Osteocyte (in vitro differentiated cells): Measurements from ENCODE around the gene PCCA. TPM values are rescaled to one million over a fixed set of nuclear protein-coding genes. Genes with fewer than 3 reads are reported as not detected.
A peak's percentile ranks its signal among the peaks of the same experiment; 100 is the strongest.
"Not testable (repeated sequence)": the region's sequence is repeated elsewhere in the genome, so short reads cannot be mapped to it uniquely, and the experiment has no call there.

Source experiments
- DNase-seq: peaks from one replicate; pipeline ENCODE4 v3.0.0; 2021; ENCODE audit warnings: mixed read lengths; ENCODE audit not compliant: unreplicated experiment; ENCODE audit errors: extremely low spot score
- H3K27ac Mint-ChIP-seq: one replicate; pipeline ENCODE4 v1.8.0; 2021; ENCODE audit warnings: mild to moderate bottlenecking, mixed read lengths; ENCODE audit not compliant: unreplicated experiment
- H3K27me3 Mint-ChIP-seq: one replicate; pipeline ENCODE4 v1.8.0; 2021; ENCODE audit warnings: mixed read lengths; ENCODE audit not compliant: unreplicated experiment
- H3K36me3 Mint-ChIP-seq: one replicate; pipeline ENCODE4 v1.8.0; 2021; ENCODE audit warnings: mixed read lengths; ENCODE audit not compliant: unreplicated experiment
- H3K4me1 Mint-ChIP-seq: one replicate; pipeline ENCODE4 v1.8.0; 2021; ENCODE audit warnings: mixed read lengths; ENCODE audit not compliant: unreplicated experiment
- H3K4me3 Mint-ChIP-seq: one replicate; pipeline ENCODE4 v1.8.0; 2021; ENCODE audit warnings: mild to moderate bottlenecking, moderate library complexity, mixed read lengths; ENCODE audit not compliant: unreplicated experiment
- H3K9me3 Mint-ChIP-seq: one replicate; pipeline ENCODE4 v1.8.0; 2021; ENCODE audit warnings: mixed read lengths; ENCODE audit not compliant: unreplicated experiment
- CTCF ChIP-seq: fragments of 200-600 bp; sonication (generic); IDR thresholded peaks from 2 replicates; pipeline ENCODE4 v1.5.0; 2021; ENCODE audit warnings: antibody characterized with exemption, mild to moderate bottlenecking, moderate library complexity
- total RNA-seq: library from RNA; stranded (reverse); gene quantifications from 2 replicates; pipeline ENCODE4 v1.2.1, GENCODE V29; 2021

The PCCA gene
- total RNA-seq, 1 donor from 2014 or later: 33.7 TPM

GRCh38 chr13:100090861-100091260, 2.0 kb downstream of the PCCA start:
- H3K4me3 Mint-ChIP-seq: peak overlapping the region; percentile 83
- TF ChIP-seq CTCF: no peak
- H3K9me3 Mint-ChIP-seq: no peaks in the 10 kb centered on the region
- H3K27me3 Mint-ChIP-seq: no peaks in the 10 kb centered on the region
- H3K36me3 Mint-ChIP-seq: peaks cover 16% of the 10 kb centered on the region
- H3K4me1 Mint-ChIP-seq: peaks cover 45% of the 10 kb centered on the region
- no peak for DNase-seq
- no peak overlapping the region for H3K27ac Mint-ChIP-seq

GRCh38 chr13:100091391-100091790, 2.5 kb downstream of the PCCA start:
- H3K4me3 Mint-ChIP-seq: peak overlapping the region; percentile 83
- H3K4me1 Mint-ChIP-seq: peaks cover 45% of the 10 kb centered on the region
- TF ChIP-seq CTCF: no peak
- no peak overlapping the region for H3K27ac Mint-ChIP-seq
- no peak for DNase-seq
- H3K27me3 Mint-ChIP-seq: no peaks in the 10 kb centered on the region
- H3K36me3 Mint-ChIP-seq: peaks cover 13% of the 10 kb centered on the region
- no peaks in the 10 kb centered on the region for H3K9me3 Mint-ChIP-seq

- not testable (repeated sequence) for DNase-seq, H3K27ac Mint-ChIP-seq, H3K4me3 Mint-ChIP-seq, H3K9me3 Mint-ChIP-seq, H3K27me3 Mint-ChIP-seq
- Mint-ChIP-seq H3K36me3 (peaks cover 13% of the 10 kb centered on the region), H3K4me1 (peaks cover 39% of the 10 kb centered on the region)
These were observed 3.4 kb downstream of the PCCA start for GRCh38 chr13:100092273-100092672.

GRCh38 chr13:100095498-100095897, 6.6 kb downstream of the PCCA start:
- H3K36me3 Mint-ChIP-seq: peaks cover 13% of the 10 kb centered on the region
- DNase-seq: no peak
- H3K9me3 Mint-ChIP-seq: no peaks in the 10 kb centered on the region
- peaks cover 38% of the 10 kb centered on the region for H3K4me1 Mint-ChIP-seq
- no peak overlapping the region for H3K4me3 Mint-ChIP-seq
- no peak for TF ChIP-seq CTCF
- no peaks in the 10 kb centered on the region for H3K27me3 Mint-ChIP-seq
- peak overlapping the region; percentile 39 for H3K27ac Mint-ChIP-seq

- H3K27me3 Mint-ChIP-seq: no peaks in the 10 kb centered on the region
- TF ChIP-seq CTCF: no peak
- no peak overlapping the region for H3K27ac Mint-ChIP-seq
- peaks cover 13% of the 10 kb centered on the region for H3K36me3 Mint-ChIP-seq
- H3K4me1 Mint-ChIP-seq: peaks cover 38% of the 10 kb centered on the region
- peak; percentile 32 for DNase-seq
- no peak overlapping the region for H3K4me3 Mint-ChIP-seq
- H3K9me3 Mint-ChIP-seq: no peaks in the 10 kb centered on the region
These were observed 7.6 kb downstream of the PCCA start for GRCh38 chr13:100096526-100096925.

GRCh38 chr13:100097821-100098220, 8.9 kb downstream of the PCCA start:
- no peak for DNase-seq
- Mint-ChIP-seq H3K36me3 (peaks cover 13% of the 10 kb centered on the region), H3K9me3 (no peaks in the 10 kb centered on the region), H3K27me3 (no peaks in the 10 kb centered on the region), H3K27ac (no peak overlapping the region), H3K4me1 (peaks cover 47% of the 10 kb centered on the region), H3K4me3 (no peak overlapping the region)
- no peak for TF ChIP-seq CTCF
